HG03135 (cell line): ENCODE results near the gene PHACTR3.

ENCODE experiments used
- ATAC-seq: cut with Tn5 transposase; IDR thresholded peaks from one replicate; pipeline ENCODE4 v1.9.1; 2021; ENCODE audit warnings: mild to moderate bottlenecking, moderate library complexity; ENCODE audit not compliant: unreplicated experiment

The PHACTR3 gene

GRCh38 chr20:59573837-59574236, 30.5 kb upstream of the PHACTR3 start:
- no peak for ATAC-seq

DNA sequence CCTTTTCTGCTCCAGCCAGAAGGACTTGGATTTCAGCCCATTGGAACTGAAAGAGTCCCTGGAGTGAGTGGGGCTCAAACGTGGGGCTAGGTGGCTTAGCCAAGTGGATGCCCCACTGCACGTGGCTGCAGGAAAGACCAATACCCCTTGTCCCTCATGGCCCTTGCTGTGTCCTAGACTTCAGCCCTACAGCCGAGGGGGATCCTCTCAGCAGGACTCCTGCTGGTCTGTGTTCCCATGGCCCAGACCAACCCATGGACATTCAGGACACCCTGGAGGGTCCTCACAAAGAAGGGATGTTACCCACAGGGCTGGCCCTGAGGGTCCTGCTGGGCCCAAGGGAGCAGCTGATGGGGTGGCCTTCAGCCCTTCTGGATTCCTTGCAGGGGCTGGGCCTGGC, 30.0 kb upstream of the PHACTR3 start:
- no peak for ATAC-seq

DNA sequence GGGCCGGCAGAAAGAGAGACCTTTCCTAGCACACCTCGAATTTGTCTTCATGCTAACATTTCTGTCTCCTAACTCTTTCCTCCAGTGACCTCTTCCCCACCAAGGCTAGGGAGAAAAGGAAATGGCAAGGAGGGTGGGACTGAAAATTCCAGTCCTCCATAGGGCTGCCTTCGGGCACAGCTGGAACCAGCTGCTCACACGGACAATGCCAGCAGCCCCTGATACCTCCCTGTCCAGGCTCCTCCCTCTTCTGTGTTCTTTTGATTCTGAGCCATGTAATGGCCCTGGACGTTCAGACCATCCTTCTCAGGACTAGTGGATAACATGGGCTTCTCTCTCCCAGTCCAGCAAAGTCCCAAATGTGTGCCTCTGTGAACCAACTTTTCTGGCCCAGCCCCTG, 29.1 kb upstream of the PHACTR3 start:
- ATAC-seq, result no peak

GRCh38 chr20:59575653-59576052, 28.7 kb upstream of the PHACTR3 start:
- ATAC-seq, result no peak

DNA sequence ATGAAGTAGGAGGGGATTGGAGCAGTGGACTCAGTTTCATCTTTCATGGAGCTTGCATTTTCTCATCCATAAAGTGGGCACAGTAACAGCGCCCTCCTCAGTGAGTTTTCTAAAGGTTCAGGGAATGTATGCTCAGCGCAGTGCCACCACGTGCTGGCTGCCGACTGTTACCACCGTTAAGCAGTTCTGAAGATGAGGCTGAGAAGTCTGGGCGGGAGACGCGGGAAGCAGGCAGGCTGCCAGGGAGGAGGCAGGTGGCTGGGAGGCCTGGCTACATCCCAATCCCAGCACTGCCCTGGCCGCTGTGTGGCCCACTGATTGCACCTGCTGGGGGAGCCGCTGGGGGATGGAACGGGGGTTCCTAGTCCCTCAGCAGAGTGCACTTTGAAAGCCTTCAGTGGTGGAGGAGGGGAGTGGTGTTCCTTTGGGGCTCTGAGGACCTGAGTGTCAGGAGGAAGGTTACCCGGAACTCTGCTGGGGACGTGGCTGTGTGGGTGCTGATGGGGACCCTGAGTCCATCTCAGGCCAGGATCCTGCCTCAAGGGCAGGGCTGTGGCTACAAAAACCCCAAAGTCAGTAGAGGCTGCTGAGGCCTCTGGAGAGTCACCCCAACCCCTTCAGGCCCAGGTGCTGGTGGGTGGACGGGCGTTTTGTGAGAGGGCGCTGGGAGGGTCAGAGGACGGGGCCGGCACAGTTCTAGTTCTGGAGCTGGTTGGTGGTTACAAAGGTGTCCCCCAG, 28.0 kb upstream of the PHACTR3 start:
- no peak for ATAC-seq

DNA sequence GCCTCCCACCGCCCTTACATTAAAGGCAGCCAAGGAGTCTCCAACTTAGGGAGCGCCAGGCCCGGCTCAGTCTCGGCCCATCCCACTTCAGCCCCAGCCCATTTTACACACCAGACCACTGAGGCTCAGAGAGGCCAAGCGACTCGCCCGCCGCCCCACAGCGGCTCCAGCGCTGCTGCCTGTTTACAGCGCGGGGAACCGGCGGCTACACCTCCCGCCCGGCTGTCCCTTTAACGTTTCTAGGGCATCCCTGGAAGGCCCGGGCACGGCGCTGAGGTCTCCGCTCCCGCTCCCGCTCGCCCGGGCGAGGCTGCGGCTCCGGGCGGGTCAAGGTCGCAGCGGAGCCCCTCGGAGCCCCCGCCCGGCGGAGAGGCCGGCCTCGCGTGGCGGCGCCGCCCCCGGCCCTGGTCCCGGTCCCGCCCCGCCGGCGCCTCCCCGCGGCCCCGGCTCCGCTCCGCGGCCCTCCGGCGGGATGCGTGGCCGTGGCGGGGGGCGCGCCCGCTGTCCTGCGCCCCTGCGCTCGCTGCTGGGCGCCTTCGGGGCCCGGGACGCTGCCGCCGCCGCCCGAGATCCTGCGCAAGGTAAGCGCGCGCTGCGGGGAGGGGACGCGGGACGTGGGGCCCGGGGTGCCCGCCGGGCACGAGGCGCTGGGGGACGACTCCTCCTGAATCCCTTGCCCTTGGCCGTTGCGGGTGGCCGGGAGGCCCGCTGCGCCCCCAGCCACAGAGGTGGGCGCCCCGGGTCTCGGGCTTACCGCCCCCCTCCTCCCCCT, 27.1 kb upstream of the PHACTR3 start:
- ATAC-seq, result no peak

GRCh38 chr20:59577809-59578435, 26.4 kb upstream of the PHACTR3 start:
- no peak for ATAC-seq

- no peak for ATAC-seq
Observed at GRCh38 chr20:59578436-59579403, 25.6 kb upstream of the PHACTR3 start.

- no peak for ATAC-seq
Observed at GRCh38 chr20:59579404-59580145, 24.8 kb upstream of the PHACTR3 start.

GRCh38 chr20:59580146-59580946, 24.0 kb upstream of the PHACTR3 start:
- ATAC-seq, result no peak

DNA sequence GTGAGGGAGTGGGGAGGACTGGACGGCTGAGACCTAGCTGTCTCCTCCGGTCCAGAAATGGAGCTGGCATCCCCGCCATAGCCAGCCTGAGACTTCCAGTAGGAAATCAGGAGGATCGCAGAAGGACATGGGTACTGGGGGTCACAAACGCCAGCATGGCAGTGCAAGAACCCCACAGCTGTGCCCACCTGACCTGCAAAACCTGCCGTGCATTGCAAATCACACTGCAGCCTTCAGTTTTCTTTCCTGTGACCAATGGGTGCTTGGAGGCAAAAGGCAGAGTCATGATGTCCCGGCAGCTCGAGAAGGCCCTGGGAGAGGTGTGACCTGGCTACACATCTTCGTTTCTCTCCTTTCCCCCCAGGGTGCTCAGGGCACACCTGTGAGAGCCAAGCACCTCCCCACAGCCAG, 23.3 kb upstream of the PHACTR3 start:
- ATAC-seq, result no peak

DNA sequence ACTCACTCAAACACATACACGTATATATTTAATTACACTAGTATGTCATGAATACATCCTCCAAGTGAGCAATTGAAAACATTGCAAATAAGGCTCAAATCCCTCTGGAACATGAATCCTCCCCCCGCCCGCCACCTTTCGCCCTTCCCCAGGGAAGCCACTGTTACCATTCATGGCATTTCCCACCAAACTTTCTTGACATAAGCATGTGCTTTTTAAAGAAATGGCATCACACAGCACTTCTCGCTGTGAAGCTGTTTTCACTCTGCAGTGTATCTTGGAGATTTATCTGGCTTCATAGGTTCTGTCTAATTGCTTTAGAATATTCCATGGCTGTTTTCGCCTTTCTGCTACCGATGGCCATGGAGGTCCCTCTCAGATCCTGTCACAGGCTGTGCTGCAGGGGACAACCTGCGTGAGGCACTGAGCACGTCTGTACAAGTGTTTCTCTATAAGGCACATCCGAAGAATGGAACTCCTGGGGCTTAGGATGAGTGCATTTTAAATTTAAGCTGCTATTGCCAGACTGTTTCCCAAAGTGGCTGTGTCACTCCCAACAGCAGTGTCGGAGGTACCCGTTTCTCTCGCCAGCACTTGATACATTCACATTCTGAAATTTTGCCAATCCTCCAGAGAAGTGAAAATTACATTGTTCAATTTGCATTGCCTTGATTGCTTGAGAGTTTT, 22.2 kb upstream of the PHACTR3 start:
- no peak for ATAC-seq

GRCh38 chr20:59583428-59584277, 20.7 kb upstream of the PHACTR3 start:
- no peak for ATAC-seq

- ATAC-seq, result no peak
Observed at GRCh38 chr20:59584278-59584925, 19.9 kb upstream of the PHACTR3 start.

DNA sequence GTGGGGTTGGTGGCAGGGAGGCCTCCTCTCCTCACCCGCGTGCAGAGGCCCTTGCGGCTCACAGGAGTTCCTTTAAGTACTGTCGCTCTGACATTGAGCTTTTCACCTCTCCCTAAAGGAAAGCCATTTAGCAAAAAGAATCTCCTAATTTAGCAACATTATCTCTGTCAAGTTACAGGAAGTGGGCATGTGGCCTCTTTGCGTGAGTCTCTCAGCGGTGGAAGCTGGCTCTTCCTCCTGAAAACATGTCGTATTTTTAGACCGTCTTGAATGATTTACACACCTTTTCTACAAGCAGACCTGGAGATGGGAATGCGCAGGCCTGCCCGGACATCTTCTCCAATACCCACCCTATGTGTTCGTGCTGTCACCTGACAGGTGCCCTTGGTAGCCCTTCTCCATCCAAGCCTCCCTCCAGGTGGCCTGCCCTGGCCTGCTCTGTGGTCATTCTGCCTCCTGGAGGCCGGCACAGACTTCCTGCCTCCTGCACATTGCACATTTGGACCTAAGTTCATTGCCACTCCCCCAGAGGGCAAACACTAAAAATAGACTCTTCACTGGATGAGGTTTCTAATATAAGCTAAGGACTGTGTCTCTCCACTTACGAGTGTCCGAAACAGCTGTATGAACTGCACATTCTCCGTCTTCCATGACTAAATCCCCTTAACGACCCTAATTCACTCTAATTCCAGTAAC, 18.5 kb upstream of the PHACTR3 start:
- no peak for ATAC-seq

- no peak for ATAC-seq
Observed at GRCh38 chr20:59586613-59587012, 17.7 kb upstream of the PHACTR3 start.

- no peak for ATAC-seq
Observed at GRCh38 chr20:59587570-59587969, 16.8 kb upstream of the PHACTR3 start.
